DMS153 (cell line): ENCODE measurements around the gene VPS9D1.

ENCODE experiments used
- DNase-seq: peaks from one replicate; lab custom pipeline; 2025; lab: John Stamatoyannopoulos, UW

The VPS9D1 gene, protein sequence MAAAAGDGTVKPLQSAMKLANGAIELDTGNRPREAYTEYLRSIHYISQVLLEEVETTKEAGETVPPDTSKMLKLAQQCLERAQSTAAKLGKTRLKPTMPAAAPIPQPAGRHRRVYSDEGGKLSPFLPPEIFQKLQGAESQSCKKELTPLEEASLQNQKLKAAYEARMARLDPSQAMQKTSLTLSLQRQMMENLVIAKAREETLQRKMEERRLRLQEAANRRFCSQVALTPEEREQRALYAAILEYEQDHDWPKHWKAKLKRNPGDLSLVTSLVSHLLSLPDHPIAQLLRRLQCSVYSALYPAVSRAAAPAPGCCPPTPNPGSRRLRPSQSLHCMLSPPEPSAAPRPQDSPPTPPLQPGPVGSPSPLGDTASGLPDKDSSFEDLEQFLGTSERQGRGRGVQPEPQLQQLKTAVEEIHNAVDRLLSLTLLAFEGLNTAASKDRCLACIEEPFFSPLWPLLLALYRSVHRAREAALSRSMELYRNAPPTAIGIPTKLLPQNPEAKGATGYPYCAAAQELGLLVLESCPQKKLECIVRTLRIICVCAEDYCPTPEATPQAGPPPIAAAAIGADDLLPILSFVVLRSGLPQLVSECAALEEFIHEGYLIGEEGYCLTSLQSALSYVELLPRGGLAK

DNA sequence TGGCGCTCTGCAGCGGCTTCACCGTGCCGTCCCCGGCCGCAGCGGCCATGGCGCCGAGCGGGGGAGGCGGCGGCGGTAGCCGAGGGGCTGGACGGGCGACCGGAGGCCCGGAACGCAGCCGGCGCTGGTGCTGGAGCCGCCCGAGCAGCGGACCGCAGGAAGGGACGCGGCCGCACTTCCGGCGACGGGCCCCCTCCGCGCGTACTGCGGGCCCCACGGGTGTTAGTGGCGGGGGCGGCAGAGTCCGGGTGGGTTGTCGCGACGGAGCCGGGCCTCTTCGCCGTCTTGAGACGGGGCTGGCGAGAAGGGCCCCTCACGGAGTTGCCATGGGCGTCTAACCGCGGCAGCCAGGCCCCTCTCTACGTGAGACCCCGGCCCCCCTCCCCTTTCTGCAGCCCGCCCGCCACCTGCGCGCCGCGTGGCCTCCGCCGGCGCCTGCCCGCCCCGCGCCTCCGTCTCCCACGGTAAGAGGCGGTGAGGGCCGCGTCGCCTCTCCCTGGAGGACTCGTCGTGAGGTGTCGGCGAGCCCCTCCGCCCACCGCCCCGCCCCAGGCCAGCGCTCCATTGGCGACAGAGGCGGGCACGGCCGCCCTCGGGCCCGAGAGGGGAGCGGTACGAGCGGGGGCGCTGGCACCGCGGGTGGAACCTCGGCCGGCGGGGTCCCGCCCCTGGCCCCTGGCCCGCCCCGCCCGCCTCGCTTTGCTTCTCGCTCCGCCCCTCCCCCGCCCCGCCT is at the start of gene VPS9D1, which contains the start of gene ZNF276:
VPS9D1 (minus strand) TSS at position 86 of the 733 bp plus-strand sequence; CDS start at position 49, 37 bp downstream.
ZNF276 (plus strand) TSS at position 725 of the 733 bp plus-strand sequence. CDS start 104 bp downstream, outside the sequence.
- DNase-seq = peak; percentile 50

DNA sequence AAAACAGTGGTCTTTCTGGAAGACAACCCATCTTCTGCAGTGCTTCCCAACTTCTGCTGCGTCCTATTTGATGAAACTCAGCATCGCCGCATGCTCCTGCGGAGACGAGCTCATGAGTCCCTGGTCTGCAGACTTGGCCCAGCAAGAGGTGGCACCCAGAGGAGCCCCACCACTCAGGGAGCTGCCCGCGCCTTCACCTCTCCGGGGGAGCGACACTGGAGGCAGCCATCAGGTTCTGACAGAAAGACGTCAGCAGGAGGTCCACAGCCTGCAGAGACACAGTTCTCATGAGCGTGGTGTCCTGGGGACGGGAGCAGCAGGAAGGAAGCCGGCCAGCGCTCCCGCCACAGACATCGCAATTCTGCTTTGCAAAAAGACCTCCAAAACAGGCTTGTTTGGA is 49.7 kb upstream of the VPS9D1 start:
- DNase-seq = no peak

DNA sequence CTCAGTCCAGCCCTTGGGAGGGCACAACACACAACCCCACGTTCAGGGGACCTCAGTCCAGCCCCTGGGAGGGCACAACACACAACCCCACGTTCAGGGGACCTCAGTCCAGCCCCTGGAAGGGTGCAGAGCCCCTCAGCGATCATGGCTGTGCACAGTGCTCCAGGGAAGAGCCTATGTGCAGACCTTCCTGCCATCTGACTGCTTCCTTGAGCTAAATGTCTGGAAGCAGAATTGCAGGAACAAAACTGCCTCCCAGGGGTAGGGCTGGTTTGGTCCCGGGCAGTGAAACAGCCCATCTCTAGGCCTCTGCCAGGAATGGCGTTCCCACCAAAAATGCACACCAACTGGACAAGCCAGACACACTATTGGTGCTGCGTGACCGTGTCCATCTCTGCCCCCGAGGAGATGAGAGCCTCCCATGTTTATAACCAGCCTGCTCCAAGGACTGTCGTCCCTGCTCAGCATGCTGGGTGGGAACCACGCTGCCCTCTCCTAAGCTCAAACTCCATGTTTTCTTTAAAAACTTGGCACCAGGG is 44.7 kb upstream of the VPS9D1 start:
- no peak for DNase-seq

DNA sequence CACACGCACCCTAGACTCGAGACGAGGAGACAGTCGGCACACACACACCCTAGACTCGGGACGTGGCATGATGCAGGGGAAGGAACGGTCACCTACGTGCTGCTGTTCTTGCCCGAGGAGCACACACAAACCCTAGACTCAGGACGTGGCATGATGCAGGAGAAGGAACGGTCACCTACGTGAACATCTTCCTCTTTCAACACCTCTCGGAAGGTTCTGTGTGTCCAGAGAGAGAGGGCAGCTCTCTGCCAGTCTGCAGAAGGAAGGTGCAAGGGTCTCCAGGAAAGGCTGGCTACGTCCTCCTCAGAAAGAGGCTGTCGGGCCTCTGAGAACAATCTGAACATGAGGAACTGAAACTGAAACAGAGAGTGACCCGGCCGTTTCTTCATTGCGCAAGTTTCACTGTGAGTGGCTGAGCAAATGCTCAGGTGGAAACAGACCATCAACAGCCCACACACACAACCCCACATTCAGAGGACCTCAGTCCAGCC is 44.1 kb upstream of the VPS9D1 start:
- DNase-seq = no peak

DNA sequence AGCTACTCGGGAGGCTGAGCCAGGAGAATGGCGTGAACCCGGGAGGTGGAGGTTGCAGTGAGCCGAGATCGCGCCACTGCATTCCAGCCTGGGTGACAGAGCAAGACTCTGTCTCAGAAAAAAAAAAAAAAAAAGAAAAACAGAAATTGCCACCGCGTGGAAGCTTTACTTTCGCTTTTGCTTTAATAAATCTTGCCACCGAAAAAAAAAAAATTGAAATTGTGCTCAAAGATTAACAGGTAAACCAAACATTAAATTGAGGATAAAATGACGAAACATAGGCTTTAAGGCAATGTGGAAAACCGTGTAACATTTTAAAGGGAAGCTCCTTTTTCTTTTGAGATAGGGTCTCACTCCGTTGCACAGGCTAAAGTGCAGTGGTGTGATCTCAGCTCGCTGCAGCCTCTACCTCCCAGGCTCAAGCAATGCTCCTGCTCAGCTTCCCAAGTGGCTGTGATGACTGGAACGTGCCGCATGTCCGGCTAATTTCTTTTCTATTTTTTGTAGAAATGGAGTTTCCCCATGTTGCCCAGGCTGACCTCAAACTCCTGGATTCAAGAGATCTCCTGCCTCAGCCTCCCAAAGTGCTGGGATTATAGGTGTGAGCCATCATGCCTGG is 40.7 kb upstream of the VPS9D1 start:
- DNase-seq = no peak

DNA sequence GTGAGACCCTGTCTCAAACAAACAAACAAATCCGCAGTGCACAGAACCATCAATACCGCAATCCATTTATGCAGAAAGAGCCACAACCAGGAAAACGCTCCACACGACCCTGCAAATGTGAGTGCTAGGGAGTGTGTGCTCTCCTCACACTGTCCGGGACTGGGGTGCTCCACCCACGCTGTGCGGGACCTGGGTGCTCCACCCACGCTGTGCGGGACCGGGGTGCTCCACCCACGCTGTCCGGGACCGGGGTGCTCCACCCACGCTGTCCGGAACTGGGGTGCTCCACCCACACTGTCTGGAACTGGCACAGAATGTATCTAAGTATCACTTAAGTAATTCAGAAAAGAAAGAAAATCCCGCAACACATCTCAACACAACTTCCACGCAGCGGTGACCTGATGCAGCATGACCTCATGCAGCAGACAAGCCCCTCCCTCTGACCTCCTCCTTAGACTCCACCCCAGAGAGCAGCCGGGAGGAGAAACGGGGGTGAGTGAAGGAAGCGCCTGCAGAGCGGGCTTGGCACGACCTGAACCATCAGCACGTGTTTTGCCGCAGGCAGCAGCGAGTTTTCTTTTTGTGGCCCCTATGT is 39.1 kb upstream of the VPS9D1 start:
- no peak for DNase-seq

DNA sequence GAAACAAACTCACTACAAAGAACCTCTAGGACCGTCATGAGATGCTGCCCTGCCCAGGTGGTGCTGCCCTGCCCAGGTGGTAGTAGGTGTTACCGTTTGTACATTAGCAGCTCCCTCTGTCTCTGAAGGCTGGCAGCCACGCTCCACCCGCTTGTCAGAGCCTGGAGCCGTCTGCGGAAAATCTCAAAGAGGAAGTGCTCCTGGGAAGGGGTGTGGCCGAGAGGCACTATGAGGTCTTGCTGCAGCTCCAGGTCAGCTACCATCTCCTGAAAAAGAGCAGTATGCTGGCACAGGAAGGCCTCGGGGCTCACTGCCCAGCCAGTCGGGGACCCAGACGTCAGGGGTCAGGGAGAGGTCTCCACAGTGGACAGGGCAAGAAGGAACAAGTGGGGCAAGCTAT is 28.9 kb upstream of the VPS9D1 start:
- no peak for DNase-seq

DNA sequence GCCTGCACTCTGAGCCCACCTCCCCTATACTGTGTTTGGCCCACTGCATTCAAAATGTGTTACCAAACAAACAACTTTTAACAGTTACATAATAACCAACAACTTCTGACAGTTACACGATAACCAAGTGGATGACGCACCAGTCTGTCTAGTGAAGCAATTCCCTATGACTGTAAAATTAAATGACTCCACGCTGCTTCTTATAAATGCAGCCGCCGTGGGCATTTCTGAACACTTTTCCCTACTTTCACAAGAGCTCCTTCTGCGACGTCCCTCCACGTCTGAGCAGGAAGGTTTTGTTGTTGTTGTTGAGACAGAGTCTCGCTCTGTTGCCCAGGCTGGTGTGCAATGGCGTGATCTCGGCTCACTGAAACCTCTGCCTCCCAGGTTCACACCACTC is 28.2 kb upstream of the VPS9D1 start:
- DNase-seq = no peak

DNA sequence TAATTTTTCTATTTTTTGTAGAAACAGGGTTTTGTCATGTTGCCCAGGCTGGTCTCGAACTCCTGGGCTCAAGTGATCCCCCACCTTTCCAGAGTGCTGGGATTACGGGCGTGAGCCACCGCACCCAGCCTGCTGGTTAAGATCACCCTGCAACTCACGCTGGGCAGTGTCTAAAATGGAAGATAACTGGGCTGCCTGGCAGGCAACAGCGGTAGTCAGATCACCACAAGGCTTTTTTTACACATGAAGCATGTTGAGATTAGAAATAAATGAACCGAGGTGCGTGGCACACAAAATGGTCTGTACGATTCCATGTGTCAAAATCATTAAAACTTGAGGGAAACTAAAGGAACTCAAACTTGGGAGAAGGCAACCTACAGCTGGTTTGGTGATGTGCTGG is 27.4 kb upstream of the VPS9D1 start:
- DNase-seq = no peak

DNA sequence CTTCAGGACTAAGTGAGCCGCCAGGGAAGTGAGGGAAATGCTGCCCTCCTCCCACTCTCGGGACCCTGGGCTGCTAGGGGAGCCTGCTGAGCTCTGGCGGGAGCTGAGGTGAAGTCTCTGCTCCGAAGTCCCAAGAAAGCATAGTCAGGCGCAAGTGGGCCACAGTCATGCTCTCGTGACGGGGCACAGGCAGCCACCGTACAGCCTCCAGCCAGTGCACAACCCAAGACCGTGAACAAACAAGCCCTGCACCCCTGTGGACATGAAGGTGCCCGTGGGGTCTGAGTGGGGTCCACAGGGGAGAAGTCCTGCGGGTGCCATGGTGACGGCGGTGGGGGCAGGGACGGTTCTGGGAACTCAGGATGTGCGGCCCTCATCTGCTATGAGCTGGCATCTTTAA is 25.3 kb upstream of the VPS9D1 start:
- no peak for DNase-seq

DNA sequence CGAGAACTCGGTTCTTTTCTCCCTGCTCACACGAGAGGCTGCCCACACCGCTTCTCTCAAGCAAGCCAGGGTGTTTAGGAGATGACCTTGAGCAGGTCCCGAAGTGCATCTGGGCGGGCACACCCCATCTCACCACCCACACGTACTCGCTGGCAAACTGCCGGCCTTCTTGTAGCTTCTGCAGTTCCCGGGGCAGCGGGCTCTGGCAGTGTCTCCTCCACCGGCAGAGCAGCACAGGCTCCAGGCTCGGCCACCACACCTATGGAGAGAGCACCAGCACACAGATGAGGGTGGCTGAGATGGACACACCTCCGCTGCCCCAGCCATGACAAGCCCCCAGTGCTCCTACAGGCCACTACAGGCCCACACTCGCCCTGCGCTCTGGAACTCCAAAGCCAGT is 24.1 kb upstream of the VPS9D1 start:
- DNase-seq = no peak

DNA sequence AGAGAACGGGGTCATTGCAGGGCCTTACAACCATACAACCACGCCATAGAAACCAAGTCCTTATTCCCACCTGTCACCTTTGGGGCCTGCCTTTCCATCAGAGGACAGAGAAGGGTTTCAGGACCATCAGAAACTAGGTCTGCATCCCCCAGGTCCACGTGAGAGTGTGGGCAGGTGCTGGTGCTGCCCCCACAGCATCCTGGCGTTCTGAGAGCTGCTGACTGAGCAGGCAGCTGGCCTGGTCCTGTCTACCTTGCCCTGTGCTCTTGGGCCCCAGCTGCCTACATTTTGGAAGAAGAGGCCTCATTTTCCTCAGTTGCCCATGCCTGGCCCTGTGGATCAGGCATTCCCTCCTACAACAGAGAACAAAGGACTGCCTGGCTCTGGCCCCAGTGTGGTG is 22.2 kb upstream of the VPS9D1 start:
- no peak for DNase-seq

DNA sequence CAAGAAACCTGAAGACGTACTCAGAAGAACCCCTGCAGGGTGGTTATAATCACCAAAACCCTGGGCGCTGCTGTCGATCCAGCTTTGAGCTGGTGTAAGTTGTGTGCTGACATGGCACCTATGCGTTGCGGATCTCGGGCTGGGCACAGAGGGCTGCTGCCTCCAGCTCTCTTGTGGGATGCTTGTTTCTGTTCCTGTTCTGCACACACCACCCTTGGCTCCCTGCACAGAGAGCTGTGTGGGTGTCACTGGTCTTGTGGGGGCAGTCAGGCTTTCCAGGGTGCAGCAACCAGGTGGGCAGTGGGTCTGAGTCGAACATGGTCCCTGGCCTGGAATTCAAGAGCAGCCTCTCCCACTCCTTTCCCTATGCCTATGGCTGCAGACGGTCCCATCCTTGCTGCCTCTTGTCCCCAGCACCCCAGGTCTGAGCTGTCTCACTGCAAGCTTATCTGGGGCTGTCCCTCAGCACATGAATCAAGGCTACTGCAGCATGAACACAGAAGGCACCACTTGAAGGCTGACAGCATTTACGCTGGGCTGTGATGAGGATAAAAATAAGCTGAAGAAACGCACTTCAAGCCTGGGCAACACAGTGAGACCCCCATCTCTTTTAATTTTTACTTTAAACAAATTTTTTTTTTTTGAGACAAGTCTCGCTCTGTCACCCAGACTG is 20.8 kb upstream of the VPS9D1 start:
- DNase-seq = no peak

DNA sequence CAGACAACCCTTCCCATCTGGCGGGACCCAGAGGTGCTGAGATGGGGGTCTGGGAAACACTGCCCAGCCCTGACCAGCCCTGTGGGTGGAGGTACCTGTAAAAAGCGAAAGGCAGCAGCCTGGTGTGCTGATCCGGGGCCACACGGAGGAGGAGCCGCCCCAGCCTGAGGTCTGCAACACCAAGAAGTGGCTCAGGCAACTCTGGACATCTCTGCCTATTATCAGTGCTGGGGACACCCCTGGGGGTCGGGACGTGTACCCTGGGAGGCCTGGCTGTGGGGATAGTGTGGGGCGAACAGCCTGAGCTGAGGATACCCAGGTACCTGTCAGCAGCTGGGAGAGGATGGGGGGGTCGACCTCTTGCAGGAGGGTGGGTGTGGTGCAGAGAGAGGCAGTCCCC is 18.7 kb upstream of the VPS9D1 start:
- DNase-seq = no peak

DNA sequence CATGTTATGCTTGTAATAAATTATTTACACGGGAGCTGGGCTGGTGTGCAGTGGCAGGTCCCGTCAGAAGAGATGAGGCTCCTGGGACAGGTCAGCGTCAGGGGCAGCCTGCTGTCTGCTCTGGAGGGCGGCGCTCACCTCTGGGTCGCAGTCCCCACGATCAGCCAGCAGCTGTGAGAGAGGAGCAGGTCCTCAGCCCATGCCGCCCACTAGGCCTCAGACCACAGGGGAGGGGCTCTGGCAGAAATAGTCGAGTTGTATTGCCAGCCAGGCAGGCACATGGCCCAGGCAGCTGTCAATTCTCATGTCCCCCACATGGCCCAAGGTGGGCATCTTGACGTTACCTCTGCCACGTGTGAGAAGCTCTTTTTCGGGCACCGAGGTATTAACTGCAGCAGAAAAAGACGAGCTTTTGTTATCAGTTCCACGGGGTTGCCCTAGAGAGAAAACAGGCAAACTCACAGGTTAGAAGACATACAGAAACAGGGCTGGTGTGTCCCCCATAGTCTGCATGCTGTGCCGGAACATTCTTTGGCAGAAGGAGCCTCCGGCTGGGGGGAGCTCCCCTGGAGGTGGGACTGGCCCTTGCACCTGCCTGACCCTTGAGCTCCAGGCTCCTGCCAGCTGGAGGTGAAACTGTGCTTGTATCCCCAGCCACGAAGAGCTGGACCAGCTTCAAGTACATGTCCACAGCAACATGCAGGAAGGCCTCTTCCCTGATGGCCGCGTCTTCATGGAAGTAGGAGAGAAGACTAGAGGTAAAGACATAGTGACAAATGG is 18.0 kb upstream of the VPS9D1 start:
- no peak for DNase-seq

DNA sequence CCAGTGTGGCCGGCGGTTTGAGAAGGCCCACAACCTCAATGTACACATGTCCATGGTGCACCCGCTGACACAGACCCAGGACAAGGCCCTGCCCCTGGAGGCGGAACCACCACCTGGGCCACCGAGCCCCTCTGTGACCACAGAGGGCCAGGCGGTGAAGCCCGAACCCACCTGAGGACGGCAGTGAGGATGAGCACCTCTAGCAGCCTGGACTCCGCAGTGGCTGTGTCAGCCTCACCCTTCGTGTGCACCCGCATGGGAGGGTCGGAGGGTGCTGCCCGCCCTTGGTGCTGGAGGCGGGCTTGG is 17.3 kb upstream of the VPS9D1 start:
- DNase-seq = no peak

DNA sequence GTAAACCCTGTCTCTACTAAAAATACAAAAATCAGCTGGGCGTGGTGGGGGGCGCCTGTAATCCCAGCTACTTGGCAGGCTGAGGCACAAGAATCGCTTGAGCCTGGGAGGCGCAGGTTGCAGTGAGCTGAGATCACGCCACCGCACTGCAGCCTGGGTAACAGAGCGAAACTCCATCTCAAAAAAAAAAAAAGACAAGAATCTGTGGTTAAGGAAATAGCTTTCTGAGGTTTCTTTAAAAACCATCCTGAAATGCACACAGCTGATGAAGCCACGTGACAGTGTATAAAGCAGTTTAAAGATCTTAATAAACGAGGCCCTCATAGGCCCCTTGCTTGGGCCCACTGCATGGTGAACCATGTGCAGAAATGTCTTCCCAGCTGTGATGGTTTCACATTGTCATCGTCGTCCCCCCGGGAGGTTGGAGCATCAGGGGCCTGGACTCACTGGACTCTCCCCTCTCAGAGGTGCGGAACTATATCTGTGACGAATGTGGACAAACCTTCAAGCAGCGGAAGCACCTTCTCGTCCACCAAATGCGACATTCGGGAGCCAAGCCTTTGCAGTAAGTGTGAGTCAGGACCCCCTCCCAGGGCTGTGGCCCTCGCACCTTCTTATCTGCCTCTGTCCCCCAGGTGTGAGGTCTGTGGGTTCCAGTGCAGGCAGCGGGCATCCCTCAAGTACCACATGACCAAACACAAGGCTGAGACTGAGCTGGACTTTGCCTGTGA is 16.8 kb upstream of the VPS9D1 start:
- no peak for DNase-seq

DNA sequence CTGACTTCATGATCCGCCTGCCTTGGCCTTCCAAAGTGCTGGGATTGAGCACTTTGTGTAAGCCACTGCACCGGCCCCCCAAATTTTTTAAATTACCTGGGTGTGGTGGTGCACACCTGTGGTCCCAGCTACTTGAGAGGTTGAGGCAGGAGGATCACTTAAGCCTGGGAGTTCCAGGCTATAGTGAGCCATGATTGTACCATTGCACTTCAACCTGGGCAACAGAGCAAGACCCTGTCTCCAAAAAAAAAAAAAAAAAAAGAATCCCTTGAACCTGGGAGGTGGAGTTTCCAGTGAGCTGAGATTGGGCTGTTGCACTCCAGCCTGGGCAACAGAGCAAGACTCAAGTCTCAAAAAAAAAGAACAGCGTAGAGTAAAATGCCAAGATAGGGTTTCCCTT is 15.9 kb upstream of the VPS9D1 start:
- no peak for DNase-seq

DNA sequence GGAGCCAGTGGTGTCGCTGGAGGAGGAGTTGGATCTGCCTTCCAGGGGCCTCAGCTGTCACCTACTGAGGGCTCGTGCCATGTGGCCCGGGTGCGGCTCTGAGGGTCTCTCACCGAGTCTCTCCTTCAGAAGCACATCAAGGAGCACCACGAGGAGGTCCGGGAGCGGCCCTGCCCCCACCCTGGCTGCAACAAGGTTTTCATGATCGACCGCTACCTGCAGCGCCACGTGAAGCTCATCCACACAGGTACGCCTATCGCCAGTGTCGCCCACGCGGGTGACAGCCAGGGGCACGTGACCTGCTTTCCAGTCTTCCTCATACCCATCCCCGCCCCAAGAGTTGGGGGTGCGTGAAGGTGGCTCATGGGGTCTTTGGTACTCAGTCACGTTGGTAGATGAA is 13.1 kb upstream of the VPS9D1 start:
- DNase-seq = no peak

DNA sequence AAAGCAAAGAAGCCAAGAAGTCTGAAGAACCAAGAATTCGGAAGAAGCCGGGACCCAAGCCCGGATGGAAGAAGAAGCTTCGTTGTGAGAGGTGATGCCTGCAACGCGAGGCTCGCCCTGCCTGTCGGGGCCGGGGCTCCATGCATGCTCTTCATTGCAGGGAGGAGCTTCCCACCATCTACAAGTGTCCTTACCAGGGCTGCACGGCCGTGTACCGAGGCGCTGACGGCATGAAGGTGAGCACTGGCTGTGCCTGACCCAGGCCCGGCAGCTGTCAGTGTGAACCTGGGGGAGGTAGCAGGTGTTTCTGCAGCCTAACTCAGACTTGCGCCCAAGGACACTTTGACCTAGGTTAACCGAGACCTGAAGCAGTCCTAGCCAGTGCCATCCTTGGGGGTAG is 12.6 kb upstream of the VPS9D1 start:
- DNase-seq = no peak
